Activated CD8-positive, alpha-beta memory T cell treated with anti-CD3 and anti-CD28 coated beads, Interleukin-2, amount 50 U/mL, for 24 hours (primary cell): ENCODE results near the gene HERC3.

Experiments used
- DNase-seq: peaks from one replicate; pipeline ENCODE4 v3.0.0-alpha.2; 2020; ENCODE audit errors: extremely low read depth

The HERC3 gene

DNA sequence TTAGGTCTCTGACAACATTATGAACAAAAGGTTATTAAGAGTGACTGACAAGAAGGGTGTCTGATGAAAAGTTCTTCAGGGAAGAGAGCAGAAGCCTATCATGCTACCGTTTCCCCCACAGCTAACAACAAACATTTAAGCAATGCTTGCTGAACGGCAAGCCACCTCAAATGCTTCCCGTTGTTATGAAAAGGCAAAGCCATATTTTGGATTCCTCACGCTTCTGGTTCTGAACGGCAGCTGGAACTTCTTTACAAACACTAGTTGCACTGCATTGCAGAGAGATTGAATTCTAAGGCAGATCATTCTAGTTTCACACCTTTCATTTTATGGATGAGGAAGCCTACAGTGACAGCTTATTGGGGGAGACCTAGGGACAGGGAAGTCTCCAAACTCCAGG lies 153.9 kb downstream of the HERC3 start:
- no peak for DNase-seq

DNA sequence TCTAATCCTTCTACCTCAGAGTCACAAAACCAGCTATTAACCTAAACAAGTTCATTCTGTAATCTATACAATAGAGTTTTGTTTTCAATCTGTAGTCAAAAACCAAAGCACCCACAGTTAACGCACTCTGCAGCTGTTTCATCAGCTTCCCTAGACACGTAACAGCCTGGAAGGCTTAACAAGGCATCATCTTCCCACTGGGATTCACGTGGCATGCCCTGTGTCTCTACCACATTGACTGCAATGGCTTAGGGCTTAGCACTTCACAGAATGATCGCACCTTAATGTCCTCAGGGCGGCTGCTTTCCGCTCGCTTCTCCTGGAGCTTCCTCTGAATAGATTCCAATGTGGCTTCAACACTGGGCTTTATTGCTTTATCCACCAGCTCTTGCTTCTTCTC lies 155.1 kb downstream of the HERC3 start:
- no peak for DNase-seq

DNA sequence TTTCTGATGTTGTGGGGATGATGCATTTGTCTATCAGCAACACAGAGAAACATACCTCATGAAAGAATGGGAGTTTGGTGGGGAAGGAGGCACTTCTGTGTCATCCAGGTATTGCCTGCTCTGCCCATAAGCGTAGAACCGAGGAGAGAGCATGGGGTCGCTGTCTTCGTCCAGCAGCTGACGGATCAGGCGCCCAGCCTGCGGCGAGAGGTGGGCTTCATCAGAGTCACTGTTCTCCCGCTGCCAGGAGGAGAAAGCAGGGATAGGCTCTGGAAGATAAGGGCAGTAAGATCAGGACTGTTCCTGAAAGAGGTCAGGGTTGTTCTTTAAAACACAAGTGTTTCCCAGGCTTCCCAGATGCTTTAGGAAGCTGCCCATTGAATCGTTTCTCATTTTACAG lies 158.1 kb downstream of the HERC3 start:
- no peak for DNase-seq

DNA sequence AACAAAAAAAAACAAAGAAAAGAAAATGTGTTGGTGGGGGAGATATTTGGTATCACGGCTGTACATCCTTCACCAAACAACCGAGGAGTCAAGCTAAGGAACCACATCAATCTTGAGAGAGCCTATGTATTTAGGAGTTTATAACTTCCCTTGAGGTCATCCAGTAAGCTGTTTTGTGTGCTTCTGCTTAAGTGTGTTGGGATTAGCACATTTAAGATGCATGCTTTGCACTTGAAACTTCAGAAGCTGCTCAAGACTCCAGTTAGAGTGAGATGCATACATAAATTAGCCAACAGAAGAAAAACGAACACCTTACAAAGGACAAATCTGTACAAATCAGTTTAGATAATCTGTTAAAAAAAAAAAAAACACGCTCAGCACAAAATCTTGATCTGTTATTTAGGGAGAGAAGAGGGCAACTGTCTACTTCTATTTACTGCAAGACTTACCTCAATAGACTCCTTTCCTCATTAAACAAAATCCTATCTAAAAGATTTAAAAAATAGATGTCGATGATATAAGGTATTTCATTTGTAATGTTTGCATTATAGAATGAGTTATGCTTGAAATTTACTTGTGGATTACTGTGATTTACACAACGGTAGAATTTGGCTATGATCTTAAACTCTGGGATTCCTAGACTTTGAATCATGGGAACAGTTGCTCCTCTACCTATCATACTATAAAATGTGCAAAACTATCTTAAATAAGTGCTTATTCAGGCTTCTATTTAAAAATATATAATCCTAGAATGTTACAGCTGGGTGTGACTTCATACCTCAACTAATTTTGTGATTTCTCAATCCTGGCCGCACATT lies 159.2 kb downstream of the HERC3 start:
- no peak for DNase-seq

DNA sequence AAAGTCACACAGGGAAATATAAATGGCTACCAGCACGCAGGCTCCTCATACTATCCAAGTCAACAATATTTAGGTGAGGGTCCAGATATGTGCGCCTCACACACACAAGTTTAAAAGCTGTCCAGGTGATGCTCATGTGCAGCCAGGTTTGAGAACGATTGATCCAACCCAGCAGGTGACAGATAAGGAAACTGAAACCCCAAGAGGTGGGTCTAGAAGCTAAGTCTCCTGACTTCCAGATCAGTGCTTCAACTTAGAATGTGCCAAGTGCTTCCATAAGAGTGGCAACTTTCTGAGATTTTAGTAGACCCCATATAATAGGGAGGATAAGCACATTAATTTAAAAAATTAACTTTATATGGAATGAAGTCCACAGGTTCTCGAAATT lies 159.8 kb downstream of the HERC3 start:
- DNase-seq, result no peak

DNA sequence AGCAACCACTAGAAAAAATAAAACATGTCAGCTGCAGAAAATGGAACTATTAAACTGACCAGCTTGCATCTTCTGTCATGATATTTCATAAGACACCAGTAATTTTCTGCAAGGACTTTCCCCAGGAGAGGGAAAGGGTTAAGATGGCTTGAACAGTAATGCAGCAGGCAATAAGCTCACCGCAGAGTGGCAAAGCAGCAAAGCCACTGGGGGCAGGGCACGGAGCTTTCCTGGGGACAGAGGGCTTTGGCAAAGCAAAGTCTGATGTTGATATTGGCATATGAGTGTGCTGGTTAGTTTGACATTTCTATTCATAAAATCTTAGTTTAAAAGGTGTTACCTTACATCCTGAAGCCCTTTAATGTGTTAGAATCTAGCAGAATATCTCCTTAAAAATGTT lies 160.5 kb downstream of the HERC3 start:
- no peak for DNase-seq

DNA sequence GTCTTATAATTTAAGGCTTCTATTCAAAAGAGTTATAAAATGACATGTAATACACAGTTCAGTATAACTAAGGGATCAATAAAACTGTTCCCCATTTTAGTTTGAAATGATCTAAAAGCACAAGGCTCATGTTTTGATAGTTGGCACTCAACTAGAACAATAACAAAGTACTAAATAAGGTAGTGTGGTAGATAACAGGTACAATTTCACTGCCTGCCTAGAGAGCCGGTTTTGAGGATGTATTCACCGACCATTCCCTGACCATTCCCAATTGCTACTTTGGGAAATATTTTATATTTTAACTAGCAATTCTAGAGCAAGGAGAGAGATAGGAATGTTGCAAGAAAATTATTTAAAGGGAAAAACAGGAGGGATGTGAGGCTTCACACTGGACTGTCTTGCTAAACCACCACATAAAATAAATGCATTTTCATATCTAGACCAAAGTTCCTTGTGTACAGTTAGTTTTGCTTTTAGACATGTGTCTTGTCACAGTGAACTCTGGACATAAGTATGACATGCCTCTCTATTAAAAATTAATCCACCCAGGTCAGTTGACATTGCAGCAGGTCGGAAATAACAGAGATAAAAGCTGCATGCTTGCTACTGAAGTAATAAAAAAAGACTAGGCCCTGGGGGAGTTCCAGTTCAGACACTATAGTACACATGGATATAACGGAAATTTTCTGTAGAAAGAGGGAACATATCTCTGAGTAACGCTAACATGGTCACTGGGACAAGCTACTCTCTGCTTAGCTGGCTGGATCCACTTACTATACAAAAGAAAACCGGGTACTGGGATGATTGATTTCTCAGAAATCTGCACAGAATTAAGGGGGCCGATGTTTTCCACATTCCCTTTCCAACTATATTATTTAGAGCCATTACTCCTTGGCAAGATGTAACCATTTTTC lies 161.6 kb downstream of the HERC3 start:
- no peak for DNase-seq

DNA sequence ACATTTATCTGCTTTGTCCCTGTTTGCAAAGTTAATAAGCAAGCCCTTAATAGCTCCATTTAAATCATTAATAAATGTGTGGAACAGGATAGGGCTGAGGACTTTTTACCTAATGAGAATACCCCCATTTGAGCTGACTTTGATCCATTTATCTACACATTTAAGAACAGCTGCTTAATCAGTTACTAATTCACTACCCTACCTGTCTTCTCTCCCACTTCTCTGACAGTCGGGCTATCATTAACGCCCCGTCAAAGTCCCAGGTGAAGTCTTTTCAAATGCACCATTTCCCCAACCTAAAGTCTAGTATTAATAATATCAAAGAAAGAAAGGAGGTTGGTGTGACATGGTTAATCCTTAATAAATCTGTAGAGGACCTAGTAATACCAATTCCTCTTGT lies 162.5 kb downstream of the HERC3 start:
- no peak for DNase-seq

DNA sequence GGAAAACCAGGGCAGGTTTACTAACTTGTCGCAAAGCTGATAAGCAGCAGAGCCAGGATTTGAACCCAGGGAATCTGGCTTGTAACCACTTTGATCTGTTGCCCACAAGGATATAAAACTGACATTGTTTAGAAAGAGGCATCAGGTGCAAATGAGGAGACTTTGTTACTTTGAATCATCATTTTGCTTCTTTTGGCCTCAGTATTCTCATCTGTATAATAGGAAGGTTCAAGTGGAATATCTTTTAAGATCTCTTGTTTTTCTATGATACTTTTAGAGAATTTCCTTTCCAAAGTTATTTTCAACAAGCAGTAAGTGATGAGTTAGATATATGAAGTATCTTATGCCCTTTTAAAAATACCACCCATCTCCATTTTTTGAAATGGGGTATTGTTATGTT lies 163.2 kb downstream of the HERC3 start:
- no peak for DNase-seq

DNA sequence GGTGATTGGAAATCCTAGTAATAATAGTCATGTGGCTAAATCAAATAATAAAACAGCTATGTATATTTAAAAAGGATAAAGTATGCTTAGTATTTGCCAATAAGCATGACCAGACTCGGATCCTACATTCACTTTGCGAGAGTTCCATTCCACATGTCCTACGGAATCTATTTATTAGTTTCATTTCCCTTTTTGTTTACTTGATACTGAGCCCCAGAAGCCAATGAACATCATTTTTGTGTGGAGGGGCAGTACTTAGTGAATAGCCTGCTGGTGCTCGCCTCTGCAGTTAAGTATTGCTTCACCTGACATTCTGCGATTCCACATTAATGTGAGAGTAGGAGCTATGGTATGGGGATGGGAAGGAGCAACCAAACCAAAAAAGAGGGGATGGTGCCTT lies 163.9 kb downstream of the HERC3 start:
- DNase-seq, result no peak

DNA sequence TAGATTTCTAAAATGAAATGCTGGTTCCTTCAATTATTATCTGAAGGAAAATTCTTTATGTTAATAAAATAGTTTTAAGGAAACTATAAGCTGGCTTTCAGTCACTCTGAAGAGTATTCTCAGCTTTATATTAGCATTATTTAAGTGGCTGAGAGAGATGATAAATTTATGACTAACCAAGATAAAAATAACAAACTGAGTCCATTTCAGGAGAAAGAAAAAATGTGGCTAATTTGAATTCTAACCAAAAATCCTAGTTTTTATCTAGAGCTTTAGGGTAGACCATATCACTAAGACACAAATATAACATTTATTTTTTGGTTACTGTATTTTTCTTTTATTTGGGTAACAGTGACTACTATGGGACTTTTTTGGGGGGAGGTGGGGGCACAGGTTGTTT lies 164.8 kb downstream of the HERC3 start:
- no peak for DNase-seq

DNA sequence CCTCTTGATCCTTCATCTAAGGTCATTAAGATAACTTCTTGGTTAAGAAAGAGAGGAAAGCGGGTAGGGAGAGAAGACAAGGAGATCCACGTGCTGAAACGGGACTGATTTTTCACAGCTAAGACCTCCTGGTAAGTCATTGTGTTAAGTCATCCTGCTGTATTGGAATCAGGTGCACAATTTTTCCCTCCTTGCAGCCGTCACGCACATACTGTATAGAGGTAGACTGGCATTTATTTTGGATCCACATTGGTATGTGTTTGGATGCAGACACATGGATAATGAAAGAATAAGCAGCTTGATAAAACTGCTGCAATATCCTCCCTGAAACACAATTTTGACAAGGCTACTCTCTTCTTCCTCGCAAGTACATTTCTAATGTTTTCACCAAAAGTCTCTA lies 165.5 kb downstream of the HERC3 start:
- DNase-seq, result no peak
